Frontal cortex (tissue), 4 donors: Measurements from ENCODE around the gene ARHGEF19. TPM values are rescaled to one million over a fixed set of nuclear protein-coding genes. Genes with fewer than 3 reads are reported as not detected.
"Not testable (repeated sequence)": the region's sequence is repeated elsewhere in the genome, so short reads cannot be mapped to it uniquely, and the experiment has no call there.

Experiments
- DNase-seq, 2 donors: peaks; one replicate each; pipeline ENCODE4 v3.0.0; 2012; ENCODE audit warnings: low spot score in 2 of 2
- FAIRE-seq: peaks from 2 replicates; lab custom pipeline; 2012; peaks lifted over from hg19 to GRCh38; lab: Jason Lieb, UNC
- total RNA-seq: library from RNA; depleted of rRNA; stranded (reverse); fragments of >200 nt; gene quantifications from one replicate; pipeline ENCODE4 v1.2.3, GENCODE V29; 2014
- donor health status: control.
- donor health status: control.
- donor health status: control.

The ARHGEF19 gene
- total RNA-seq, 1 donor from 2014 or later, result 1.2 TPM

DNA sequence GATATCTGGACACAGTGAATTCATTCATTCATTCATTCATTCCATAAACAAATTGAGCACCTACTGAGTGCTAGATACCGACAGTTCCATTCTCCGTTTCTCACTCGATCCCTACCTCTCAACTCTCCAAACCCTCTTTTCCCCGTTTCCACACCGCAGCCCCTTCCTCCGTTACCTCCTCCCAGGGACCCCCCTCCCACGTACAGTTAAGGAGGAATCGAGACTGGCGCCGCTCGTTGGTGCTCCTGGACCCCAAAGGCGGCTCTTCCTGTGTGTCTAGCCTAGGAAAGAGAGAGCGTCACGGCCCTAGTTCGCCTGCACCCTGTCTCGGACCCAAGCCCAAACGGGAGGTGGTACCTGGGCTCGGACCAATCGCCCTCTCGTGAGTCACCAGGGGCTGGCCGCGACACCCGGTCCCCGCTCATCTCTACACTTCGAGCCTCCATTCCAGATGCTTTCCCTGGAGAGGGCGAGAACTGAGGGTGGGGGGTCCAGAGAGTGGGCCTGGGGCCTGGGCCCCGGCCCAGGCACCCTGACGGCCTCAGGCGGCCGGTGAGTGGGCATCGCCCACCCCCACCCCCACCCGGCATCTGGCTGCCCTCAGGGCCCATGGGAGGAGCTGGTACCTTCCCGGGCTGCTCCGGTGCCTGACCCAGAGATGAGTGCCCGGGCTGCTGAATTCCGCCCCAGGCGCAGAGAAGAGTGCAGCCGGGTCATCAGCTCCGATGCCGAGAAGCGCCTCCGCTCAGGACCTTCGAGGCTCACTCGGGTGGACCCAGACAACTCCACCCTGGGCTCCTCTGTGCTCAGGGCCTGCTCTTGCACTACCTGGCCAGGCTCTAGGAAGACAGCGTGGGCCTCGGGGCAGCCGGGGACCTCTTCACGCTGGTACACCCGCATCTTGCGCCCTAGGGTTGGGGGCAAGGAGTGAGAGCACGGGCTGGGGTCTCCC is 4.9 kb downstream of the ARHGEF19 start:
- DNase-seq (no peak), FAIRE-seq (no peak)

DNA sequence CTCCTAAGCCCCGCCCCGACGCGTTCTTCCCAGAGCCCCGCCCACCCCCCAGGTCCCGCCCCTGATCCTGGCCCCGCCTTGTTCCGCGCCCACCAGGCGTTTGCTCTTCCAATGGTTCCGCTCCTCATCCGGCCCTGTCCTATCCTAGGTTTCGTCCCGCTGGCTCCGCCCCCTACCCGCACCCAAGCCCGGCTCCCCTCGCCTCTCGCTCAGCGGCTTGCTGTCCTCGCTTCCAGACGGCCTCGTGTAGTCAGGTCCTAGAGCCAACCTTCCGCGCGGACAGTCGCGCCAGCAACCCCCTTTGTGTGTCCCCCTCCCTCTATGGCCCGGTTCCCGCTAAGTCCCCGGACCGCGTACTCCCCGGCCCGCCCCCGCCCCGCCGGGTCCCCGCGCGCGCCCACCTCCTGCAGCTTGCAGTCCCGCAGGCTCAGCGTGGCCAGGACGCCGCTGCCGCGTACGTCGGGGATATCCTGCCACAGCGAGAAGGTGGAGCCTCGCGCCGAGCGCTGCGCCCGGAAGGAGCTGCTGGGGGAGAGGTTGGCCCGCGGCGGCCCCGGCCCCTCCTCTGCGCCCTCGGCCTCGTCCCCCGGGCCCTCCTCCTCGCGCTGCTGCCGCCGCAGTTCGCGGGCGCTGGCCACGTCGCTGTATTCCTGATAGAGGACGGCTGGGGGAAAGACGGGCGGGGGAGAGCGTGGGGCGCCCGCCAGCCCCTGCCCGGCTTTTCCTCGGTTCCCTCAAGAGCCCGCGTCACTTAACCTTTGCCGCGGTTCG is 5.7 kb downstream of the ARHGEF19 start:
- FAIRE-seq (no peak), DNase-seq (peak; percentile 82 to 90)

DNA sequence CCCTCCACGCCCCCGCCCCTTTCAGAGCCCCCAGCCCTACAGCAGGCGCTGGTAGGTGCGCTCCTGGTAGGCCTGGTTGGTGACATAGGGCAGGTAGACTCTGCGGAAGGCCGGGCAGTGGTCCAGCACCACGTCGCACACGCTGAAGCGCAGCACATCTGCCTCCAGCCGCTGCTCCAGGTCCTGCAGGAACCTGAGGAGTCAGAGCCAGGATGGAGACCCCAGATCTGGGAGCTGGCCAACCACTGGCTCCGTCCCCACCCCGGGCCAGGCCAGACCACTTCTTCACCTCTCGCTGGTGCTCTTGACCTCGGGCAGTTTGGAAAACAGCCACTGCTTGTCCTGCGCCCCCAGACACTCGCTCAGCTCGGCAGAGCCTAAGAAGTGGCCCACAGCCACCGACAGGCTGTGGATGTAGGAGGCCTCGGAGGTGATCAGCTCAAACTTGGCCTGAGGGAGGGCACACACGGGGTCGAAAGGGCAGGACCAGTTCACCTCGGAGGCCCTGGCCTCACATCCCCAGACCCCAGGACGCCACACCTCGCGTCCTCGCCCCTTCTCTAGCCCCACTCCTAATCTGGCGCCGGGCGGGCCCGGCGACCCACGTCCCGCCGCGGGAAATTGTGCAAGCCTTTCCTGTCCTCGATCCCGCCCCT is 6.4 kb downstream of the ARHGEF19 start:
- FAIRE-seq (no peak), DNase-seq (no peak)

DNA sequence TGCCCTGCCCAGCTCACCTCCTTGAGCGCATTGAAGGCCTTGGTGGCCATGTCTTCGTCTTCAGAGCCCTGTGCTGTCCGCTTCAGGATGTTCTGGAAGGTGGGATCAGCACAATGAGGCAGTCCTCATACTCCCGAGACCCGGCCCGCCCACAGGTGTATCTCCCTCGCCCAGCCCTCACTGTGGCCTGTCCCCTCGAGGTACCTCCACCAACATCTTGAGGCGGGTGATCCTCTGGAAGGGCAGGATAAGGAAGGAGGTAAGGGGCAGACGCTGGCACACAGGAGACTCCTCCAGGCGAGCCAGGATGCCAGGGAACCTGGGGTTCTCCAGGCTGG is 7.1 kb downstream of the ARHGEF19 start:
- DNase-seq (no peak), FAIRE-seq (no peak)

DNA sequence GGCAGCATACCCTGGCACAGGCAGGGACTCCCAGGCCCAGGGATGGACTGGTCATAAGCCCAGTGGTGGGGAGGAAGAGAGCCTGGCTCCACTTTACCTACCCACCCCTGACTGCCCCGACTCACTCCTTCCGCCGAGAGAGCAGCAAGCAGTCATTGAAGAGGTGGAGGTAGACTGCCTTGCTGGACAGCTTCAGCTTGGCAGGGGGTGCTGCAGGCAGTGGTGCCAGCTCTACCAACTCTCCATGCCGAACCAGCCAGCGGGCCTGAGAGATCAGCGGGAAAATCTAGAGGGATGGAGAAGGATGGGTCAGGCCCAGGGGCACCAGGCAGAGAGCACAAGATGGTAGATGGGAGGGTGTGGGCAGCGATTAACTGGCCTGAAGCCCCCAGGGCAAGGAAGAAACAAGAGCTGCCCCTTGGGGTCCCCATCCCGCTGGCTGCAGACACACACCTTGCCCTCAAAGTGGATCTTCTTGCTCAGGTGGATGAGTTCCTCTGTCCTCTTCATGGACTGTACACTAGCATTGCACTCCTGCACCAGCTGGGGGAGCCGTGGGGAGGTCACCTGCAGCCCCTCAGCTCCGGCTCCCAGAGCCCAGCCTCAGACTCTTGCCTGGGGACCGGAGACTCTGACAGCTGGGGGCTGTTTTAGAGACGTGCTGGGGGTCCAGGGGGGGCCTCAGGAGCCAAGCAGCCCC is 7.7 kb downstream of the ARHGEF19 start:
- DNase-seq (no peak), FAIRE-seq (no peak)

DNA sequence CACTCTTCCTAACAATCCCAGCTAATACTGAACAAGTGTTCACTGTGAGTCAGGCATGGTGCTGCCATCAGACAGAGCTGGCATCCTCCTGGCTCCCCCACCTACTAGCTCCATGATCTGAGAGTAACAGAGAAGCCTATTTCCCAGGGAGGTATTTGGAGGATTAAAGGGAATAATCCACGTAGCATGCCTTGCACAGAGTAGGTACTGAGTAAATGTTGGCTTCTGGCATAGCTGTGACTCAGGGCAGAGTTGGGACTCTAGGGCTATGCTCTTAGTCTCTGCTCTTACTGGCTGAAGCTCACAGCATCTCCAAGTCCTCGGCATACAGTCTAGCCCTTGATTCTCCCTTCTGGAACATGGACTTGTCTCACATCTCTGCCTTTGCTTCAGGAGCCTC is 8.2 kb downstream of the ARHGEF19 start:
- no peak for FAIRE-seq
- DNase-seq, result no peak

DNA sequence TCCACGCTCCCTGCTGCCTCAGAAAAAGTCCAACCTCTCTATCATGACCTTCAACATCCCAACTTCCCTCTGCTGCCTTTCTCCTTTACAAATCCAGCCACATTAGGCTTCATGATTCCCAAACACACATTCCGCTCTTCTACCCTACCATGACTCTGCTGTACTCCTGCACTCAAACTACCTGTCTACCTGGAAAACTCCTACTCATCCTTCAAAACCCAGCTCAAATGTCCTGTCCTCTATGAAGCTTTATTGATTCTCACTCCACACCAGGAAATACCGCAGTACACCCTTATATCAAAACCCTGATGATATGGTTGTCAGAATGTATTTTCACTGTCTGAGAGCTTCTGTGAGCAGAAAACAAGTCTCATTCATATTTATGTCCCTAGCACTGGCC is 8.9 kb downstream of the ARHGEF19 start:
- FAIRE-seq (no peak), DNase-seq (no peak)

DNA sequence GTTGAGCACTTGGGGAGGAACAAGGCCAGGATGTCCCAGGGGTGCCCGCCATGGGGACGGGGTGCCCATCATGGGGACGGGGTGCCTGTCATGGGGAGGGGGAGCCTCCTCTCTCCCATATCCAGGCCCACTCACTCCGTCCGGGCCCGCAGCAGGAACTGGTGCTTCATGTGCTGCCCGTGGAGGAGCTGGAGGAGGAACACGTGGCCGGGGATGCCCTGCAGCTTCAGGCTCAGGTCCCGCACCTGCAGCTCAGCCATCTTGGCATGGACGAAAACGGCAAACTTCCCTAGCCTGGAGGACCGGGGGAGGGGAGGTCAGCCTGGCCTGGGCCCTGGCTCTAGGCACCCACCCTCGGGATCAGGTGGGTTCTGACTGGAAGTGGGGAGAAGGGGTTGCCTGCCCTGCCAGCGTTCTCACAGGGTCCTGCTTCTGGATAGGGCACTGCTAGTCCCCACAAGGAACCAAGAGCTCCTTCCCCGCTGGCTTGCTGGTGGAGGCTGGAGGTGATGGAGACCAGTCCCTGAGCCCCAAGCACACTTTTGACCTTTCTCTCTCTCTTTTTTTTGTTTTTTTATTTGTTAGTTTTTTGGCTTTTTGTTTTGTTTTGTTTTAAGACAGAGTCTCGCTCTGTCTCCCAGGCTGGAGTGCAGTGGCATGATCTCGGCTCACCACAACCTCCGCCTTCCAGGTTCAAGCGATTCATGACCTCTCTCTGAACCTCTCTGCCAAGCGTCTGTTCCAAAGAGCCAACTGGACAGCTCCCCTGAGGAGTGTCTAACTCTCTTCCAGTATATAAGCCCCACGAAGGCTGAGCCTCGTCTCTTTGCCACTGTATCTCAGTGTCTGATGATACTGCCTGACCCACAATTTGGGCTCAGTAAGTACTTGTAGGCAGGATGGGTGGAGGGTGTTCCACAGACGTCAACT is 9.9 kb downstream of the ARHGEF19 start:
- FAIRE-seq (no peak), DNase-seq (no peak)

DNA sequence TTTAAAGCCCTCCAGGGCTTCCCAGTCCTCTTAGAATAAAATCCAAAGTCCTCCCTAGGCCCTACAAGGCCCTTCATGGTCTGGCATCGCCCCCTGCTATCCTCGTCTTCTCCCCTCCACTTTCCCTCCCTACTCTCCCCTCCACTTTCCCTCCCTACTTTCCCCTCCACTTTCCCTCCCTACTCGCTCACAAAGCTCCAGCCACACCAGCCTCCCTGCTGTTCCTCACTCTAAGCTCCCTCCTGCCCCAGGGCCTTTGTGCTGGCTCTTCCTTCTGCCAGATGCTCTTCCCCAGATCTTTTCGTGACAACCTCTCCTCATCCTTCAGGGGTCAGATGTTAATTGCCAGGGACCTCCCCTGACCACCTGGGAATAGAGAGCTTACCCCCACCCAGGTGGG is 12.8 kb downstream of the ARHGEF19 start:
- FAIRE-seq, result no peak
- no peak for DNase-seq

DNA sequence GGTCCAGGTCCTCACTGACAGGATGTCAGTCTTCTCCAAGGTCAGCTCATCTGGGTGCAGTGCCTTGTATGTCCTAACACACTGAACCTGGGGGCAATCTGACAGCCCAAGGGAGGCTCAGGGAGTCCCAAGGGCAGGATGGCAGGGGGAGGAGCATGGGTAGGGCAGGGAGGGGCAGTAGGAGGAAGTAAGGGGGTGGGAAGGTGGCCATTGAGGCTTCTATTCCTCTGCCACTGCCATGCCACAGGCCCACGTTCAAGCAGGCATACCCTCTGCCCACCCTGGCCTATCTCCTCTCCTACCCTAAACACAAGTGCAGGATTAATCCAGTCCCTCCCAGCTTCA is 13.3 kb downstream of the ARHGEF19 start:
- DNase-seq (no peak), FAIRE-seq (no peak)

DNA sequence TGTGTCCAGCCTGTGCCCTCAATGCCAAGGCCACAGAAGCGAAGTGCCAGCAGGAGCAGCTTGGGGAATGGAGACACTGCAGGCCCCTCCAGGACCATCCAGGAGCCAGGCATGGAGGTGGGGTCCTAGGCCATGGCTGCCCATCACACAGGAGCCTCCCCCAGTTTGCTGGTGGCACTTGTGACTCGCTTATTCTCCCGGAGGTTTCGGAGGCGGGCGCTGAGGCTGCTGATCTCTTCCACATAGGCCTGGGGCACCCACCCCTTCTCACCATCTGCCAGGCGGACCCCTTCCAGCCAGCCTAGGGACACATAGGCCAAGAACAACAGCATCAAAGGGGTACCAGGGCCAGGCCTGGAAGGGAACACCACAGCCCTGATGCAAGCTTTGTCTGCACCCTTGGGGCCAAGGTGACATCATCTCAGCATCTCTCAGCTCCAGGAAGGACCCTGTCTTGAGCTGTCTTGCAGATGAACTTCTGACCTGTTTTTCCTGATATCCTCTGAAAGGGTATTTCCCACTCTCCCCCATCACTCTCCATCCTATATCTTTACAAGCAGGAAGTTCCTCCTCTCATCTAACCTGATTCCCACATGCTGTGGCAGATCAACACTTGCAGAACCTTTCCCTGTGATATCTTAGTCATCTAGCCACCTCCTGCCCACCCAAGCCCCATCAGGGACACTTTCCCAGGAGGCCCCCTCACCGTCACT is 13.9 kb downstream of the ARHGEF19 start:
- FAIRE-seq (no peak), DNase-seq (no peak)

DNA sequence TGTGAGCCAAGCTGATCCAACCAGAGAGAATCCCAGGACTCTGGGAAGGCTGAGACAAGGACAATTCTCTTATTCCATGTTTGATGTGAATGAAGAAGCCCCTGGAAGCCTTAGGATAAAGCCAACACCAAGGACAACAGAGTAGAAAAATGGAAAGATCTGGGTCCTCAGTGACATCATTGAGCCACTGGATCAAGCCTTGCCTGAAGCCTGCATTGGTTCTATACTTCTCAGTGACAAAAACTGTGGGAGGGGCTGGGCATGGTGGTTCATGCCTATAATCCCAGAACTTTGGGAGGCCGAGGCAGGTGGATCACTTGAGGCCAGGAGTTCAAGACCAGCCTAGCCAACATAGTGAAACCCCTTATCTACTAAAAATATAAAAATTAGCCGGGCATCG is 15.6 kb downstream of the ARHGEF19 start:
- DNase-seq (no peak), FAIRE-seq (no peak)

DNA sequence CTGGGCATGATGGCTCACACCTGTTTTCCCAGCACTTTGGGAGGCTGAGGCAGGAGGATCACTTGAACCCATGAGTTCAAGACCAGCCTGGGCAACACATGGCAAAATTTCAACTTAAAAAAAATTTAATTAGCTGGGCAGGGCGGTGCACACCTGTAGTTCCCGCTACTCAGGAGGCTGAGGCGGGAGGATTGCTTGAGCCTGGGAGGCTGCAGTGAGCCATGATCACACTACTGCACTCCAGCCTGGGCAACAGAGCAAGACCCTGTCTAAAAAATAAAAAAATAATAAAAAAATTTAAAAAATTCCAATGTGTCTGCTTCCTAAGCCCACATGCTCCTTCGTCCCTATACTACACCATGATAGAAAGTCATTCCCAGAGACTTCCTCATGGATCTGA is 16.3 kb downstream of the ARHGEF19 start:
- FAIRE-seq, DNase-seq: not testable (repeated sequence)

DNA sequence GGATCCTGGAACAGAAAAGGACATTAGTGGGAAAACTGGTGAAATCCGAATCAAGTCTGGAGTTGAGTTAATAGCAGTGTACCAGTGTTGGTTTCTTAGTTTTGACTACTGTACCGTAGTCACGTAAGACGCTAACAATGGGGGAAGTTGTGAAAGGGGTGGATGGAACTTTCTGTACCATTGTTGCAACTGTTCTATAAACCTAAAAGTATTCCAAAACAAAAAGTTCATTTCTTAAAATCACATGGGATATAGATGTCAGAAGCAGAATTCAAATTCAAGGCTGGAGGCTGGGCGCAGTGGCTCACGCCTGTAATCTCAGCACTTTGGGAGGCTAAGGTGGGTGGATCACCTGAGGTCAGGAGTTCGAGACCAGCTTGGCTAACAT is 16.9 kb downstream of the ARHGEF19 start:
- FAIRE-seq (no peak), DNase-seq (no peak)

DNA sequence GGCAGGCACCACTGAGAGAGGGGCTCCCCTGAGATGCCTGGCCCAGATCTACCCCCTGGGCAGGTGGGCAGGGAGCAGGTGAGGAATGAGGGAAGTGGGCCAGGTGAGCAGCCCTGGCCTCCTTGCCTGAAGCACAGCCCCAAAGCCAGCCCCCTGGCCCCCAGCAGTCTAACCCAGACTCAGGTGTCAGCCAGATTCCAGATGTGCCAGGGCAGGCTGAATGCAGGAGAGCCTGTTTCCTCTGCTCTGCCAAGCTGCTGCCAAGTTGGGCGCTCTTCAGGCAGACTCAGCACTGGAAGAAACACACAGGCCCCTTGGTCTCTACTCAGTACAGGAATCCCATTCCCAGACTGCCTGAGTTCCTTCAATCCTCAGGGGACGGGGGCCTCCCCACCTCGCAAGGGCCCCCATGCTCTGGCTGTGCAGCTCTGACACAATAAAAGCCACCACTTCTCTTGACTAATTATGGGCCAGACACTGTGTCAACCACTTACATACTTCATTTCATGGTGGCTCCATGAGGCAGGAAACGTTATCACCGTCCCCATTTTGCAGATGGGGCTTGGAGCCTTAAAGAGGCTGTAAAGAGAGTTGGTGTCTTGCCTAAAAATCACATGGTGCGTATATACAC is 20.4 kb downstream of the ARHGEF19 start:
- DNase-seq (no peak), FAIRE-seq (no peak)

DNA sequence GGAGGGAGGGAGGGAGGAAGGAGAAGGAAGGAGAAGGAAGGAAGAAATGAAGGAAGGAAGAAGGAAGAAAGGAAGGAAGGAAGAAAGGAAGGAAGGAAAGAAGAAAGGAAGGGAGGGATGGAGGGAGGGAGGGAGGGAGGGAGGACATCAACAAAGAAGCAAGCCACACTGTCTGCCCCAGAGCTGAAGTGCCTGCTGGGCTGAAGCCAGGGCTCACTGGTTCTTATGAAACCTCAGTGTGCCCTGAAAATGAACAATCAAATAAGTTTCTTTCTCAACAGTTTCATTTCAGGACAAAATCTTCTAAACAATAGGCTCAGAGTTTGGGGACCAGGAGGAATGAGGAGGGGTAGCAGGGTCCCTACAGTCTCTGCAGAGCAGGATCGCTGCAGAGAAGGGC is 21.1 kb downstream of the ARHGEF19 start:
- DNase-seq, result no peak
- FAIRE-seq, result no peak

DNA sequence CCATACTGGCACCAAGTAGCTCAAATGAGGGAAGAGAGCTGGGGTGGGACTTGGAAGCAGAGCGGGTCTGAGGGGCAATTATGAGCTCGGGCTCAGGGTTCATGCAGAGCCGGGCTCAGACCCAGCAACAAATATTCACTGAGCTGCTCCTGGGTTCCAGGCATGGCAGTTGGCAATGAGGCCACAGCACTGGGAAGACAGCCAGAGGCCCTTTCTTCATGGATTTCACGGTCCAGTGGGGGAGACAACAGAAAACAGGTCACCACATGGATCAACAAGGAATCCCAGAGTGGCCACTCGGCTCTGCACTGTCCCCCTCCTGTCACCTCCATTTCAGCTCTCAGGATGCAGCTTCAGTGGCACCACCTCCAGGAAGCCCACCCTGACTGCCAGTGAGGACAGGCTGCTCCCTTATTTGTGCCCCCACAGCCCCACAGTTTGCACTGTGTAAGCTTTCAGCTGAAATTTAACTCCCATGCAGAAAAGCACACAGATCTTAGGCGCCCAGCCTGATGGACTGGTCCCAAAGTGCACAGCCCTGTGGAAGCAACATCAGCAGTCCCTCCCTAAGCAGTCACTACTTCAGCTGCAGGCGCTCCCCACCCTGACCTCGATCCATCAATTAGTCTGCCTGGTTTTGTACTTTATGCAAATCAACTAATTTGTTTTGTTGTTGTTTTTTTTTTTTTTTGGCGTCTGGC is 22.4 kb downstream of the ARHGEF19 start:
- FAIRE-seq (no peak), DNase-seq (no peak)

DNA sequence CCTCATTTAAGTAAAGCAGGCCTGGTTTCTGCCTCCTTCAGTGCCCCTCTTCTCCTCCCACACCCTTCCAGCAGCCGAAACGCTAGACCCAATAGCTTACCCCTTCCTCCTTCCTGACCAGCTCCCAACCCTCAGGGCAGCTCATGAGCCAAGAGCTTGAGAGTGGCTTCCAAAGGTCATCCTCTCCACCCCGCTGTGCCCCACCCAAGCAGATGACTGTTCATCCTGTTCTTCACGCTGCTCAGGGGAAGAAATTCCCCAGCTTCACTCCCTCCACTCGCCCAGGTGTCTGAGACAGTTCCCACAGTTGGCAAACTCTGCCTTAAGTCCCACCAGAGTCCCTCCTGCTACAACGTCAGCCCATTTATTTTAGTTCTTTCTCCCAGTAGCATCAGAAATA is 23.4 kb downstream of the ARHGEF19 start:
- FAIRE-seq (no peak), DNase-seq (no peak)
